ENCODE measurements around the gene LENG8. TPM values are rescaled to one million over a fixed set of nuclear protein-coding genes. Genes with fewer than 3 reads are reported as not detected.

Gene LENG8
- total and polyA plus RNA-seq, 2 experiments from 2014 or later = 42.1 to 74.3 TPM

GRCh38 chr19:54400913-54401312 lies 48.1 kb upstream of the LENG8 start (continued):
- TF ChIP-seq ZNF462 (CRISPR knock-in tag; IDR thresholded peaks at IDR 0.05) (no peak), EZH2phosphoT487 (IDR thresholded peaks at IDR 0.05; ENCODE audit: unreplicated experiment) (no peak), ZNF114 (CRISPR knock-in tag; IDR thresholded peaks at IDR 0.05) (no peak), ZNF331 (CRISPR knock-in tag; IDR thresholded peaks at IDR 0.05; ENCODE audit: low read depth) (no peak), CREB1 (CRISPR knock-in tag; IDR thresholded peaks at IDR 0.05; ENCODE audit: low read depth) (no peak), EZH2 (IDR thresholded peaks at IDR 0.05; ENCODE audit: low read depth, unreplicated experiment) (no peak)
- TF ChIP-seq, protein P1, sequence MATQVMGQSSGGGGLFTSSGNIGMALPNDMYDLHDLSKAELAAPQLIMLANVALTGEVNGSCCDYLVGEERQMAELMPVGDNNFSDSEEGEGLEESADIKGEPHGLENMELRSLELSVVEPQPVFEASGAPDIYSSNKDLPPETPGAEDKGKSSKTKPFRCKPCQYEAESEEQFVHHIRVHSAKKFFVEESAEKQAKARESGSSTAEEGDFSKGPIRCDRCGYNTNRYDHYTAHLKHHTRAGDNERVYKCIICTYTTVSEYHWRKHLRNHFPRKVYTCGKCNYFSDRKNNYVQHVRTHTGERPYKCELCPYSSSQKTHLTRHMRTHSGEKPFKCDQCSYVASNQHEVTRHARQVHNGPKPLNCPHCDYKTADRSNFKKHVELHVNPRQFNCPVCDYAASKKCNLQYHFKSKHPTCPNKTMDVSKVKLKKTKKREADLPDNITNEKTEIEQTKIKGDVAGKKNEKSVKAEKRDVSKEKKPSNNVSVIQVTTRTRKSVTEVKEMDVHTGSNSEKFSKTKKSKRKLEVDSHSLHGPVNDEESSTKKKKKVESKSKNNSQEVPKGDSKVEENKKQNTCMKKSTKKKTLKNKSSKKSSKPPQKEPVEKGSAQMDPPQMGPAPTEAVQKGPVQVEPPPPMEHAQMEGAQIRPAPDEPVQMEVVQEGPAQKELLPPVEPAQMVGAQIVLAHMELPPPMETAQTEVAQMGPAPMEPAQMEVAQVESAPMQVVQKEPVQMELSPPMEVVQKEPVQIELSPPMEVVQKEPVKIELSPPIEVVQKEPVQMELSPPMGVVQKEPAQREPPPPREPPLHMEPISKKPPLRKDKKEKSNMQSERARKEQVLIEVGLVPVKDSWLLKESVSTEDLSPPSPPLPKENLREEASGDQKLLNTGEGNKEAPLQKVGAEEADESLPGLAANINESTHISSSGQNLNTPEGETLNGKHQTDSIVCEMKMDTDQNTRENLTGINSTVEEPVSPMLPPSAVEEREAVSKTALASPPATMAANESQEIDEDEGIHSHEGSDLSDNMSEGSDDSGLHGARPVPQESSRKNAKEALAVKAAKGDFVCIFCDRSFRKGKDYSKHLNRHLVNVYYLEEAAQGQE (IDR thresholded peaks at IDR 0.05; ENCODE audit: unreplicated experiment) = no peak

Data from GM23338 (cell line).